Measurements from ENCODE around the gene TMEM201.

GRCh38 chr1:9539829-9540550 is 48.7 kb upstream of the TMEM201 start:
- no peak; the same call in 1 of the 2 replicates for TF ChIP-seq POLR2AphosphoS5 (IDR thresholded peaks at IDR 0.05; ENCODE audit: low read depth, low read length)
- TF ChIP-seq, protein P1, sequence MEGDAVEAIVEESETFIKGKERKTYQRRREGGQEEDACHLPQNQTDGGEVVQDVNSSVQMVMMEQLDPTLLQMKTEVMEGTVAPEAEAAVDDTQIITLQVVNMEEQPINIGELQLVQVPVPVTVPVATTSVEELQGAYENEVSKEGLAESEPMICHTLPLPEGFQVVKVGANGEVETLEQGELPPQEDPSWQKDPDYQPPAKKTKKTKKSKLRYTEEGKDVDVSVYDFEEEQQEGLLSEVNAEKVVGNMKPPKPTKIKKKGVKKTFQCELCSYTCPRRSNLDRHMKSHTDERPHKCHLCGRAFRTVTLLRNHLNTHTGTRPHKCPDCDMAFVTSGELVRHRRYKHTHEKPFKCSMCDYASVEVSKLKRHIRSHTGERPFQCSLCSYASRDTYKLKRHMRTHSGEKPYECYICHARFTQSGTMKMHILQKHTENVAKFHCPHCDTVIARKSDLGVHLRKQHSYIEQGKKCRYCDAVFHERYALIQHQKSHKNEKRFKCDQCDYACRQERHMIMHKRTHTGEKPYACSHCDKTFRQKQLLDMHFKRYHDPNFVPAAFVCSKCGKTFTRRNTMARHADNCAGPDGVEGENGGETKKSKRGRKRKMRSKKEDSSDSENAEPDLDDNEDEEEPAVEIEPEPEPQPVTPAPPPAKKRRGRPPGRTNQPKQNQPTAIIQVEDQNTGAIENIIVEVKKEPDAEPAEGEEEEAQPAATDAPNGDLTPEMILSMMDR (IDR thresholded peaks at IDR 0.05; ENCODE audit: control extremely low read depth in 1 of 3, insufficient read depth in 1 of 3, low read depth in 1 of 3, low read length in 3 of 3) = no peak
- TF ChIP-seq JUND (IDR thresholded peaks at IDR 0.05; ENCODE audit: low read length) = no peak
- no peak for TF ChIP-seq ATF3 (IDR thresholded peaks at IDR 0.05; ENCODE audit: insufficient read depth, low read depth, low read length)
- TF ChIP-seq ZNF274 (IDR thresholded peaks at IDR 0.05; ENCODE audit: borderline replicate concordance, extremely low read depth, low read length) = no peak
- TF ChIP-seq EZH2 (IDR thresholded peaks at IDR 0.05; ENCODE audit: low read depth, low read length, severe bottlenecking) = no peak
- TF ChIP-seq CTBP2 (IDR thresholded peaks at IDR 0.05; ENCODE audit: borderline replicate concordance, insufficient read depth, insufficient read length, low read length) = no peak
- TF ChIP-seq TAF1 (IDR thresholded peaks at IDR 0.05; ENCODE audit: low read depth, low read length) = 0 out of 2 replicates have a peak, but pooled peaks have one; percentile 19
- peak in 1 of 2 experiments; percentile 21; a peak in 1 of 3 replicates for TF ChIP-seq POLR2A (IDR thresholded peaks at IDR 0.05; ENCODE audit: control extremely low read depth in 1 of 2, low read depth in 2 of 2, low read length in 2 of 2)
- TF ChIP-seq BRCA1 (IDR thresholded peaks at IDR 0.05; ENCODE audit: low read depth, low read length) = no peak
- TF ChIP-seq NRF1 (IDR thresholded peaks at IDR 0.05; ENCODE audit: low read depth, low read length) = no peak
- TF ChIP-seq FOSL1 (IDR thresholded peaks at IDR 0.05; ENCODE audit: insufficient read depth, low read depth, low read length) = no peak
- TF ChIP-seq RBBP5 (IDR thresholded peaks at IDR 0.05; ENCODE audit: borderline replicate concordance, low read depth, low read length) = no peak
- no peak for TF ChIP-seq HDAC6 (IDR thresholded peaks at IDR 0.05; ENCODE audit: low read depth, low read length)
